Activated T-cell treated with anti-CD3 and anti-CD28 coated beads for 48 hours (primary cell): Measurements from ENCODE around the gene IL11.

ENCODE experiments used
- DNase-seq: peaks from one replicate; pipeline ENCODE4 v3.0.0-alpha.2; 2020; ENCODE audit warnings: low read depth

Gene IL11

DNA sequence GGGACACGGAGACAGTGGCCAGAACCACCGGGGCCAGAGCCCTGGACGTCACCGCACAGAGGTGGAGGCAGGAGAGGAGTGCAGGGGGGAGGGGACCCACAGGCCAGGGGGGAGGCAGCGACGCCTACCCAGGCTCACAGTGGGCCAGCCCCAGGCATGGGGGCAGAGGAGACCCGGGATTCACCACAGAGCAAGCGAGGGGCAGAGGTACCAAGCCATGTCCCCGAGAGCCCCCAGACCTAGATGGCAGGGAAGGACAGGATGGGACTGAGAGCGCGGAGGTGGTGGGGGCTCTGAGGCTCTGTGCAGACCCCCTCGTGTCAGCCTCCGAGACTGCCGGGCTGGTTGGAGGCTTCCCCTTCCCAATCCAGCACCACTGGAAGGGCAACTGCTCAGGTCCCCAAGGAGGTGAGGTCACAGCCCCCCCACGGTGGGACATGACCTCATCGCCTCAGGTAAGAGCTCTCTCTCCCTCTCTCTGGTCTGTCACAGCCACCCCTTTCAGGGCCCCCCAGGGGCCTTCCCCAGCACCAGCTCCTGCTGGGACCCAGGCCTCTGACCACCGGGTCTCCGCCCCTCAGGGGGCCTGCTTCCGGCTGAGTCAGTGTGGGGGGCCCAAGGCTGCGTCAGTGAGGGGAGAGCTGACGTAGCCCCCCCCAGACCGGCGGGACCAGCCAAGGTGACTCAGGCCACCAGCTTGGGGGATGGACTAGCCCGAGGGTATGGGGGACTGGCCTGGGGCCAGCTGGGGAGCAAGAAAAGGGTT is 2.2 kb upstream of the IL11 start:
- peak; percentile 30 for DNase-seq

DNA sequence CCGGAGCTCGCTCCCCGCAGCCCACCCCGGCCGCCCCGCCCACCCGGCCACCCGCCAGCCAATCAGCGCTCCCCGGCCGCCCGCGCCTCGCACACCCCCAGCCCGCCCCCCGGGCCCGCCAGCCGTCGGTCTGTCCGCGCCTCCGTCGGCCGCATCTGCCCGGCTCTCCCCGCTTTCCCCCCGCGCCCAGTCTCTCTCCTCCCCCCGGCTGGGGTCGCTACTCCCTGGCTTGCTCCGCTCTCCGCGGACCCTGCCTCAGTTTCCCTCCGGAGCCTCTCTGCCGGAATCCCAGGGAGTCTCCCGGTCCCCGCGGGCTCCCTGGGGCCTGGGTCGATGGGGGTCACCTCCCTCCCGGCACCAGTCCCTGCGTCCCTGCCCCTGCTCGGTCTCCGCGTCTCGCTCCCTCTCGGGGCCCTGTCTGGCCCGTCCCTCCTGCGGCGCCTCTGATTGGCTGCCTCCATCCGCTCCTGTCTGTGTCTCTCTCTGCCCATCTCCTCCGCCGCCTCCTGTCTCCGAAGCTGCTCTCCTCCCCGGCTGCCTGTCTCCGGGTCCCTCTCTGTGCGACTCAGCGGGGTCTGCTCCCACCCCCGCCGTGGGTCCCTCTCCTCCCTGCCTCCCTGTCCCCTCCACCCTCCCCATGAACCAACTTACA is 484 bp downstream of the IL11 start:
- peak; percentile 30 for DNase-seq

DNA sequence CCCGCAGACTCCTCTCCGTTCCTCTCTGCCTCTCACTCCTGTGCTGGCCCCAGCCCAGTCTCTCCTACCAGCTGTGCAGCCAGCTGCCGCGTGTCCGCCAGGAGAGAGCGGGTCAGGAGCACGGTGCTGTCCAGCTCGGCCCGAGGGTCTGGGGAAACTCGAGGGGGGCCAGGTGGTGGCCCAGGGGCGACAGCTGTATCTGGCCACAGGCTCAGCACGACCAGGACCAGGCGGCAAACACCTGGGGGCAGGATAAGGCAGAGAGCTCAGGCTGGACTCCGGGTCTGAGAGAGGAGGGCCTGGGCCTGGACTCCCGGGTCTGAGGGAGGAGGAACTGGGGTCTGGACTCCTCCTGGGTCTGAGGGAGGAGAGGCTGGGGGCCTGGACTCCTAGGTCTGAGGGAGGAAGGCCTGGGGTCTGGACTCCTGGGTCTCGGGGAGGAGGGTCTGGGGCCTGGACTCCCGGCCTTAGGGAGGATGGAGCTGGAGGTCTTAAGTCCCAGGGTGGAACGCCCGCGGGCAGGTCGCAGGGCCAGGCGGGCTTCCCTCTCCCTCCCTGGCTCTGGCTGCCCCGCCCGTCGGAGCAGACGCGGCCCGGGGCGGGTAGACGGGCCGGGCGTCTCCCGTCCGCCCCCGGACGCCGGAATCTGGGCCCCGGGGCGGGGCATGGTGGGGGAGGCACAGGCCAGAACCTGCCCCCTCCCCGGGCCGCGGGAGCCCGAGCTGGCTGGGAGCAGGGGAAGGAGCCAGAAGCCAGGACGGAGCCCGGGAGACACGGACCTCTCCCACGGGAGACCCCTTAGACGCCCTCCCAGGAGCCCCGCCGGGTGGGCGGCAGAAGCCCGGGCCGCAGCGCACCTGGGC is 1.3 kb downstream of the IL11 start:
- DNase-seq = no peak

DNA sequence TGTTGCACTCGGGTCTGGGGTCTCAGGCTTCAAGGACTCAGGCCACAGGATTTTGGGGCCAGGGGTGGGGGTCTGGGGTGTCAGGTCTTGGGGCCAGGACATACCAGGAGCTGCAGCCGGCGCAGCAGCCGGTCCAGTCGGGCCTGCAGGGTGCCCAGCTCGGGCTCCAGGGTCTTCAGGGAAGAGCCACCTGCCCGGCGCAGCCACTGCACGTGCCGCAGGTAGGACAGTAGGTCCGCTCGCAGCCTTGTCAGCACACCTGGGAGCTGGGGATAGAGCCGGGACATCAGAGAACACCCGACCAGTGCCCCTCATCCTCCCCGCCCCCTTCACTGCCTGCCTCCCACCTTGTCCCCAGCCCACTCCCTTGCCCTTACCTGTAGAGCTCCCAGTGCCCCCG is 2.2 kb downstream of the IL11 start:
- no peak for DNase-seq

DNA sequence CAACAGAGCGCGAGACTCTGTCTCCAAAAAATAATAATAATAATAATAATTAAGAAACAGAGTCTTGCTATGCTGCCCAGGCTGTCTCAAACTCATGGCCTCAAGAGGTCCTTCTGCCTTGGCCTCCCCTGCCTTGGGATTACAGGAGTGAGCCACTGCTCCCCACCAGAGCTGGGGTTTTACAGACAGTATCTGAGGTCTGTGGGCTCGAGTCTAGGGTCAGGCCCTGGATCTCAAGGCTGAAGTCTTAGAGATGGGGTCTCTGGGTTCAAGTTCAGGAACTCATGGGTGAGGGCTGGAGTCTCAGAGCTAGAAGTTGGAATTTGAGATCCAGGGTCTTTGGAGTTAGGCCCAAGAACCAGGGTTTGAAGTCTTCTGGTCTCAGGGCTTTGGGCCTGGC is 3.5 kb downstream of the IL11 start:
- DNase-seq = no peak

DNA sequence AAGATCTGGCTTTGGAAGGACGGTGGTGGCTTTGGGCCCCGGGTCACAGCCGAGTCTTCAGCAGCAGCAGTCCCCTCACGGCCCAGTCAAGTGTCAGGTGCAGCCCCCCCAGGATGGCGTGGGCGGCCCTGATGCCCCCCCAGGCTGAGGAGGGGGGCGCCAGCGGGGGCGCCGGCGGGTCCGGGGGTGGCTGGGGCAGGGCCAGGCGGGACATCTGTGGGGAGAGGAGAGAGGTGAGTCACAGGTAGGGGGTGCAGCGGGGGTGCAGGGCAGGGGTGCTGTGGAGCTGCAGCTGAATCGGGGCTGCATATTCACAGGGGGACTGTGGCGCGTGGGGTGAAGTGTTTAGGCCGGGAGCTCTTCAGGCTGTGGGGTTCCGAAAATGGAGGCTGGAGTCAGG is 4.3 kb downstream of the IL11 start:
- no peak for DNase-seq

DNA sequence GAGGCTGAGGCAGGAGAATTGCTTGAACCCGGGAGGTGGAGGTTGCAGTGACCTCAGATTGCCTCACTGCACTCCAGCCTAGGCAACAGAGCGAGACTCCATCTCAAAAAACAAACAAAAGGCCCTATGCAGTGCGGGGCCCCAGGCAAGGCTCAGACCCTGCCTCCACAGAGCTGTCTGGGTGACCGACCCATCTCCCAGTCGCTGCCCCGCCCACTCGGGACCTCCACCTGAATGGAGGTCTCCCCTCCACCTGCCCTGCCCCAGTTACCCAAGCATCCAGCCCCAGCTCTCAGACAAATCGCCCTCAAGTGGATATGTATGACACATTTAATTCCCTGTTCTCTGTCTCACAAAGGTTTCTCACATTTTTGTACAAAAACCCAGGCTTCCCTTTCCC is 5.0 kb downstream of the IL11 start:
- no peak for DNase-seq

DNA sequence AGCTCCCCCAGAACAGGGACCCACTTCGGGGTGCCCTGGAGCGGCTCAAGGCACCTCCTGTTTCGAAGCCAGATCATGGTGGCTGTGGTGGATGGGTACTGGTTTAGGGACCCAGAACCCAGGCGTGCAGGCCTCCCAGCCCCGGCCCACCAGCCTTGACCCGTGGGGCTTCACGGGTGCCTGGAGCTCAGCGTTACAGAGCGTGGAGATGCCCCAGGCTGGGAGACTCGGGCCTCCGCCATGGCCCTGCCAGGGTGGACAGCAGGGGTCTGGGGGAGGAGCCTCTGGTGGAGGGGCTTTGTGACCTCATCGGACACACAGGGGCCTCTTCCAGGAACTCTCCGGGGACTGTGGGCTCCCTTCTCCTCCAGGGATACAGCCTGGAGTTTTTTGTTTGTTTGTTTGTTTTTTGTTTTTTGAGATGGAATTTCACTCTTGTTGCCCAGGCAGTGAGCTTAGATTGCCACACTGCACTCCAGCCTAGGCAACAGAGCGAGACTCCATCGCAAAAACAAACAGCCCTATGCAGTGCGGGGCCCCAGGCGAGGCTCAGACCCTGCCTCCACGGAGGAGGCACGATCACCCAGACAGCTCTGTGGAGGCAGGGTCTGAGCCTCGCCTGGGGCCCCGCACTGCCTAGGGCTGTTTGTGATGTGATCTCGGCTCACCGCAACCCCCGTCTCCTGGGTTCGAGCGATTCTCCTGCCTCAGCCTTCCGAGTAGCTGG is 7.1 kb downstream of the IL11 start, which contains the start of gene GARIN5B:
Gene GARIN5B, minus strand, starts transcription at position 271 of the 727 bp plus-strand sequence. Its CDS starts 194 bp downstream, at position 77.
- no peak for DNase-seq

DNA sequence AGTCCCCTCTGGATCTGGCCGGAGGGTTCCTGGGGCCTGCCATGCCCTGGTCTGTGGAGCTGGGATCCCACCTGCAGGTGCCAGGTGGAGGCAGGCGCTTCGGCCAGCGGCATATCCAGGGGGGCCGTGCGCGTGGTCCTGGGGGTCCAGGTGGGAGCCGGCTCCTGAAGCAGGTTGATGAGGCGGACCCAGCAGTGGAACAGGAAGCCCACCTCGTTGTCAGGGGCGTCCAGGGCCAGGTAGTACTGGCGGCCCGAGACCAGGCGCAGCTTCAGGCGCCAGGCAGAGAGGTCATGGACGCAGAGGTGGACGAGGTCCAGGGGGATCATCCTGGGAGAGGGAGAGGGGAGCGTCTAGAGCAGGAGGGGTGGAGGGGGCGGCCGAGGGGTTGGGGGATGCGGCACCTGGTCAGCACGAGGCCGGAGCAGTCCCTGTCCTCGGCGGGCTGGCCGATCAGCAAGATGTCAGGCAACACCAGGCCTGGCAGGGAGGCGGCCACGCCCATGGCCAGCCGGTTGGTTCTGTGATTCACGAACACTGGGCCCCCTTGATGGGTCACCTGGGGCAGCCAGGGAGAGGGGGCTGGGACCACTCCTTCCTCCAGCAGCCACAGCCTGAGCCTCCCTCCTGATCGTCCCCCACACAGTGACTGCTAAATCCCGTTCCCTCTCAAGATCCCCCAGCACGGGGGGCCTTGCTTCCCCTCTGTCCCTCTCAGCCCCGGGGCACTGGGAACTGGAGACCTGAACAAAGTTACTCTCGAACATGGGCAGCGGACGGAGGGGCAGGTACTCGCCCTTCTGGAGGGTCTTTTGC is 7.9 kb downstream of the IL11 start:
- DNase-seq = no peak

DNA sequence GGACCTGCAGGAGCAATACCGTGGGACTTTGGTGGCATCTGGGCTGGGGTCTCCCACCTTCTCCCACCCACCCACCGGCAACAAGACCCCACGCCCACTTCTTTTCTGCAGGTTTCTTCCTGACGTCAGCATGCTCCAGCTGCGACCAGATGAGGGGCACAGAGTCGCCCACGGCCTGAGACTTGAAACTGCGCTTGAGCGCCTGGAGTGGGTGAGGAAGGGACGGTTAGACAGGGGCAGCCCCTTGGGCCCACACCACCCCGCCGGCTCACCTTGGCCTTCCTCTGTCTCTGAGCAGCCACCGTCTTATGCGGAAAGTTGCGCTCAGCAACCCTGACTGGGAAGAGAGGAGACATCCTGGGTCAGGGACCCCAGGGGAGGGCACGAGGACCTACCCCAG is 9.4 kb downstream of the IL11 start:
- DNase-seq = no peak

DNA sequence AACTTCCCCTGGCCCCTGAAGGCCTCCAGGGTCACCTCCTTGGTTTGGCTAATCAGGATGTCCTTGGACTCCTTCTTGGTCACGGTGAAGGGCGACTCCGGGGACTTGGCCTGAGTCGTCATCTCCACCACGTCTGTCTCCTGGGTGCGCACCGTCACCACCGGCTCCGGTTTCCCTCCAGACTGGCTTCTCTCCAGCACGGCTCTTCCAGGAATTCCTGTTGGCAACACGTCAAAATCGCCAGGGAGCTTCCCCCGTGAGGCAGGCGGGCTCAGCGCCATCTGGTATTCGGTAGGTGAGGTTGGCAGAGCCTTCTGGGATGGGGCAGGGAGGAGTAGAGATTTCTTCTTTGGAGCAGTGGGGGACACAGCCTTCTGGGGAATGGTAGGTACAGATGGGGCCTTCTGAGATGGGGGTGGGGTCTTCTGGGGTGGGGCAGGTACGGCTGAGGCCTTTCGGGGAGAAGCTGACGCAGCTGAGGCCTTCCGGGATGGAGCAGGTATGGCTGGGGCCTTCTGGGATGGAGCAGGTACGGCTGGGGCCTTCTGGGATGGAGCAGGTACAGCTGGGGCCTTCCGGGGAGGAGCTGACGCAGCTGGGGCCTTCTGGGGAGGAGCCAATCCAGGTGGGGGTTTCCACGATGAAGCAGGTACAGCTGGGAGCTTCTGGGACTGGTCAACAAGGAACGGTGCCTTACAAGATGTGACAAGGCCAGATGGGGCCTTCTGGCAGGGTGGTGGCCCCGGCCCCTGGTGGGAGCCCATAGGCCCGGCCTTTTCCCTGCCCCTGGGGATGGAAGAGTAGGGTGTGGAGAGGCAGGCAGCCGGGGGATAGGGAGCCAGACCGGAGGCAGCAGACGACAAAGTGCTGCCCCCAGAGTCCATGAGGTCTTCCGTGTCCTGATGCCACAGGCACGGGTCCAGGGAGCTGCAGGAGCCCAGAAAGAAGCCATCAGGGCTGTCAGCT is 11.0 kb downstream of the IL11 start:
- DNase-seq = no peak

DNA sequence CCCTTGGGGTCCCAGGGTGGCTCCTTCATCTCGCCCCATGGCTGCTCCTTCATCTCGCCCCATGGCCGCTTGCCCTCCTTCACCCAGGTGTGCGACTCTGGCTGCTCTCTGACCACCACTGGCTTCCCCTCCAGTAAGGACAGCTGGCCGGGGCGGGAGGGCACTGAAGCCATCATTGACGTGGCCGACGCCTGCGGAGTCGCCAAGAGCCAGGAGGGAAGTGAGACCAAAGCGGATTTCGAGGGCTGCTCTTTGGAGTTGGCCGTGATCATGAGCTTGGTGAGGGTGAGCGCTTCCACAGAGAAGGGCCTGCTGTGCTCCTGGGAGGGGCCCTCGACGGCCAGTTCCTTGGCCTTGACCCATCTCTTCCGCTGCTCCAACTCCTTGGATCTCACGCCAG is 11.8 kb downstream of the IL11 start:
- no peak for DNase-seq

DNA sequence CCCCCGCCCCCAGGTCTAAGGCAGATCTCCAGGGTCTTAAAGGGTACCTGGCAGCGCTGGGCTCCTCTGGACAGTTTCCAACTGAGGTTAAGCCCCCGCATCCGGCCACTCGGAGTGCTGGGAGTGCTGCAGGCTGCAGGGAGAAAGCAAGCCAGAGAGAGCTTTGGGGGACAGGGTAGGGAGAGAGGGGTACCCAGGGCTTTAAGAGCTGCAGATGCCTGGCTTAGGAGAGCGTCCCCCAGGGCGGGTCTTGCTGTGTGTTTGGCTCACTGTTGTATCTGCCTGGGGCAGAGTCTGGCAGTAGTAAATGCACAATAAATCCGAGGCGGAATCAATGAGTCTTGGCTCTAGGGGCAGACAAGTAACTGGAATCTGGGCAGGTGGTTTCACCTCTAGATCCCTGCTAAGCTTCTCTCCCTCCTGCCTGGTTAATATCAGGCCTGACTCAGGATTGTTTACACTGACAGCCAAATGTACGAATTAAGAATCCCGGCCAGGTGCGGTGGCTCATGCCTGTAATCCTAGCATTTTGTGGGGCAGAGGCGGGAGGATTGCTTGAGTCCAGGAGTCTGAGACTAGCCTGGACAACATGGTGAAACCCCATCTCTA is 14.9 kb downstream of the IL11 start:
- no peak for DNase-seq

DNA sequence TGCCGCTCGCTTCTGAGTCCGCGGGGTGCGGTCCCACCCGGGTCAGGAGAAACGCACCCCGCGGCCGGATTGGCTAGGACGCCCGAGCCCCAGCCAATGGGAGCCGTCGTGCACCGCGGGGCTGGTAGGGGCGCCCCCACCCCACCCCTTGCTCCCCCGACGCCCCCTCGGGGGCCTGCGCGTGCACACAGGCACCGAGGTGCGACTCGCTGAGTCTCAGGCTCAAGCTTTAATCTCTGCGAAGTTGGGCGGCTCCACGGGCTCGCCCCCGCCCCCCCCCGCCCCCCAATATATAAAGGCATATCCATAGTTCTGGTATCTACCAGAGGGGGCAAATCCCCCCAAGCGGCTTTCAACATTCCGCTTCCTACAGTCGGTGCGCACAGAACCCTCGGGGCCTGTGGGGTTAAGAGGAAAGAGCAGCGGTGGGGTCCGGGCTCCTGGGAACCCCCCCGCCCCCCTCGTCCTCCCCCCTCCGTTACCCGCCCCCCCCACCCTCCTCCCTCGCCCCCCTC is 15.5 kb downstream of the IL11 start, which contains the start of gene COX6B2:
Gene COX6B2, minus strand, starts transcription at position 22 of the 515 bp plus-strand sequence. CDS start 198 bp downstream, outside the sequence.
- DNase-seq = no peak

DNA sequence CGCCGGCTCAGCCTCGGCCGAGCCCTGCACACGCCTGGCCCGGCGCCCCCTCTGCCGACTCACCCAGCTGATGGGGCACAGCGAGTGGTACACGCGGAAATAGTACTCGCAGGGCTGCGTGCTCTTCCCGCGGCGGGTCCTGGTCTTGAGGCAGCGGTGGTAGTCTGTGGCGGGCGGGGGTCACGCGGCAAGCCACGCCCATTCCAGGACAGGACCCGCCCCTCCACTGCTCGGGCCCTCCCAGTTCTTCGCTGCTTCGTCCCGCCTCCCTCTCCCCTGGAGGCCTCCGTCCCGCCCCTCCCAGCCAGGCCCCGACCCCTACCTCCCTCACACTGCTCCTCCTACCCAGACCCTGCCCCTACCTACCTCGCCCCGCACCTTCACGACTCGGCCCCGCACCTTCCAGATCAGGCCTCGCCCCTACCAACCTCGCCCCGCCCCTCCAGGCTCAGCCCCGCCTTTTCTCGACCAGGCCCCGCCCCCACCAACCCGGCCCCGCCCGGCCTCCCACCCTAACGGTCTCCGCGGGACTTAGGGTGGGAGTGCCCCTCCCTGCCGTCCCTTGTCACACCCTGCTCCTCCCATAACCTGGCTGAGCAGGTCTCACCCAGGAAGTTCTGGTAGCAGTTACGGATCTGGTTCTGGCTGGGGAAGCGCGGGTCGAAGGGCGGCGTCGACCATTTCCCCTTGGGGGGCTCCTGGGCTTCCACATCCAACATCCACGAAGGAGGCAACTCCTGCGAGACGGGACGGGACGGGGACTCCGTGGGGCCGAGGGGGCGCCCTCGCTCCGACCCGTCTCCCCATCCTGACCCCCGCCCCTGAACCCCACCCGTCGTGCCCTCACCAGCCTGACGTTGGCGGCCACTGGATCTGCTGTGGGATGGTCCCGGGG is 16.2 kb downstream of the IL11 start:
- DNase-seq = peak; percentile 45

DNA sequence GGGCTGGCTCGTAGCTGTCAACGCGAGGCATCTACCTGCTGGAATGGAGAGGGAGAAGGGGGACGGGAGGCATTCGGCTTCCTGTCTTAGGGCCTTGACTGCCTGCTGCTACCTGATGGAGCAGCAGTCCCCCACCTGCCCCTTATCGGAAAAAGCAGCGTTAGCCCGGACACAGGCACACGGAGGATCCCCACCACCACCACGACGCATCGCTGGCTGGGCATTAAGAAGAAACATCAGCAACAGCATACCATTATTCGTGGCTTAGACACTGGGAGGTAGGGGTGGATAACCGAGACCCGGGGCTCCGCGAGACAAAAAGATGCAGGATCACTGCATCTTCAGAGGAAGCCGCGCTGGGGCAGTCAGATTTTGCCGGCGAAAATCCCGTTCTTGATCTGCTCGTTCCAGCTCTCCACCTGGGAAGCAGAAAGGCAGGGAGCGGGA is 16.9 kb downstream of the IL11 start:
- no peak for DNase-seq

DNA sequence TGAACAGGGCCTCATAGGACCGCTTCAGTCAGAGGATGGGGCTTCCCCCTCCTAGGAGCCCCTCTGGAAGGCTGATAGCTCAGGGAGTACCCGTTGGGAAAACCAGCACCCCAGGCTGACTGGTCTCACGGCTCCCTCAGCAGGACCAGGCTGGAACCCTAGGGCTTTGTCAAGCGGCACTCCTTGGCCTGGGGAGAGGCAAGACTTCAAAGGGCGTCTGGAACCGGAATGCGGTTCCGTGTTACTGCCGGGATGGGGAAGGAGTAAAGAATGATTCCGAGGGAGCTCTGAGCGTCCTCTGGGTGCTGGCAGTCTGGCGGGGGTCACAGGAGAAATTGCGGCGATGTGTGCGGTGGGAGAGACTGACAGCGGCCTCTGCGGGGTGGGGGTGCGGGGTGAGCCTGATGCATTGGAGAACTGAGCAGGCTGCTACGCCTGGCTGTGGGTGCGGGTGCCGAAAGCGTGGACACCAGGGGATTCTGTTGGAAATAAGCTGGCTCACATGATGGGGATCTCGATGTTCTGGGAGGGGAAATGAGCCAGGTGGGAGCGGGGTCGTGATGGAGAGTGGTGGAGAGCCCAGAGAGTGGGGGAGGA is 17.6 kb downstream of the IL11 start:
- no peak for DNase-seq

DNA sequence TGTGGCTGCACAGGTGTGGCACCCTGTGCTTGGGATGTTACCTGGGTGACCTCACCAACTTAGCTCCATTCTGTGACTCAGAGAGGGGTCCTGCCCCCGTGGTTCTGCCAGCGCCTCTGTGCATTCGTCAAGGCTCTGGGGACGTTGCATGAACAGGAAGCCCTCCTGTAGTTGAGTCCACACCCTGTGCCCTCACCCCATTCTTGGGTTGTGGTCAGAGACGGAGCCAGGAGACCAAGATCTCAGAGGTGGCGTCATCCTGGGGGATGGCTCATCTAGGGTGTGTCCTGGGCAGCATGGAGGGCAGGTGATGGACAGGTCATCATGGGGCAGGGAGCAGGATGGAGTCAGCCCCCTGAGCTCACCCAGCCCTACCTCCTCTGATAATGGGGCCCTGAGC is 18.2 kb downstream of the IL11 start:
- DNase-seq = no peak
